ENCODE data around the gene RUBCNL. TPM values are rescaled to one million over a fixed set of nuclear protein-coding genes. Genes with fewer than 3 reads are reported as not detected.

The RUBCNL gene
- polyA plus RNA-seq, 3 donors: 1.5 to 14.5 (median 2.8) TPM

DNA sequence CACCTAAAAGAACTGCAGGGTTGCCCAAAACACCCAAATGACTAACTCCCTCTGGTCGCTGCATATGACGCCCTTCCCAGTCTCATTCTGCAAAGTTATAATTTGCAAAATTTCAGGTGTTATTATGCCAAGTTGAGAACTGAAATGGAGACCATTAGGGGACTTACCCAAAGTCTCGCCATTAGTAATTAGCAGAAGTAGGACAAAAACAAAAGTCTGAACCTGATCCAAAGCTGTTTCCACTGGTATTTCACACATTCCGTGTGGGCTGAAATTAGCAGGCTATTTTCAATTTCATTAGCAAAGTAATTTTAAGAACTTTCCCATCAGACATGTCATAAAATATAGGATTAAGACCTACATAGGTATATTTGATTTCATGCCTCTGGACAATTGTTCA, 6.8 kb downstream of the RUBCNL start:
- Histone ChIP-seq H3K4me2 (replicated peaks; ENCODE audit: extremely low read depth, low read length, poor library complexity, severe bottlenecking) (no peak overlapping the region), H3K36me3 (replicated peaks in 1 of 2; ENCODE audit: control insufficient read depth in 1 of 2, insufficient read depth in 2 of 2, low read length in 2 of 2) (no peaks in the 10 kb centered on the region), H3K9ac (ENCODE audit: insufficient read depth, low read length, poor library complexity, severe bottlenecking) (no peak overlapping the region), H3K27ac (ENCODE audit: low read depth in 1 of 2, low read length in 2 of 2) (peak overlapping the region in 1 of 2 donors; percentile 94), H3K27me3 (ENCODE audit: control insufficient read depth in 2 of 2, insufficient read depth in 2 of 2, low read length in 2 of 2) (no peaks in the 10 kb centered on the region), H3K79me2 (ENCODE audit: insufficient read depth, low read length) (no peaks in the 10 kb centered on the region), H3K9me3 (replicated peaks in 1 of 2; ENCODE audit: control insufficient read depth in 1 of 2, insufficient read depth in 1 of 2, low read length in 2 of 2) (no peaks in the 10 kb centered on the region), H3K4me3 (replicated peaks in 1 of 3; ENCODE audit: low read depth in 2 of 3, low read length in 3 of 3) (no peak overlapping the region), H4K20me1 (ENCODE audit: insufficient read depth, low read length) (no peaks in the 10 kb centered on the region), H2AFZ (ENCODE audit: insufficient read depth, low read depth, low read length, poor library complexity, severe bottlenecking) (no peak overlapping the region), H3K4me1 (ENCODE audit: control insufficient read depth in 1 of 2, insufficient read depth in 2 of 2, low read length in 2 of 2) (peaks cover 69 to 83% of the 10 kb centered on the region in 2 donors)
- Mint-ChIP-seq H3K27me3 (ENCODE audit: low read depth in 3 of 3) (peaks cover 0 to 4% (median under 1%) of the 10 kb centered on the region in 3 donors), H3K36me3 (peaks cover 6 to 15% of the 10 kb centered on the region in 2 donors), H3K27ac (peak overlapping the region in 4 of 7 donors; percentile 35 to 95 (median 72)), H3K9me3 (no peaks in the 10 kb centered on the region), H3K4me1 (peaks cover 72% of the 10 kb centered on the region), H3K4me3 (no peak overlapping the region)
- DNase-seq: peak in 1 of 3 donors; percentile 31
- no CpG with 5 or more reads among the region's 4 CpGs for WGBS (ENCODE audit: insufficient coverage)
- intact Hi-C loops (cut with micrococcal nuclease): no loop called here
- TF ChIP-seq, protein P1, sequence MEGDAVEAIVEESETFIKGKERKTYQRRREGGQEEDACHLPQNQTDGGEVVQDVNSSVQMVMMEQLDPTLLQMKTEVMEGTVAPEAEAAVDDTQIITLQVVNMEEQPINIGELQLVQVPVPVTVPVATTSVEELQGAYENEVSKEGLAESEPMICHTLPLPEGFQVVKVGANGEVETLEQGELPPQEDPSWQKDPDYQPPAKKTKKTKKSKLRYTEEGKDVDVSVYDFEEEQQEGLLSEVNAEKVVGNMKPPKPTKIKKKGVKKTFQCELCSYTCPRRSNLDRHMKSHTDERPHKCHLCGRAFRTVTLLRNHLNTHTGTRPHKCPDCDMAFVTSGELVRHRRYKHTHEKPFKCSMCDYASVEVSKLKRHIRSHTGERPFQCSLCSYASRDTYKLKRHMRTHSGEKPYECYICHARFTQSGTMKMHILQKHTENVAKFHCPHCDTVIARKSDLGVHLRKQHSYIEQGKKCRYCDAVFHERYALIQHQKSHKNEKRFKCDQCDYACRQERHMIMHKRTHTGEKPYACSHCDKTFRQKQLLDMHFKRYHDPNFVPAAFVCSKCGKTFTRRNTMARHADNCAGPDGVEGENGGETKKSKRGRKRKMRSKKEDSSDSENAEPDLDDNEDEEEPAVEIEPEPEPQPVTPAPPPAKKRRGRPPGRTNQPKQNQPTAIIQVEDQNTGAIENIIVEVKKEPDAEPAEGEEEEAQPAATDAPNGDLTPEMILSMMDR (IDR thresholded peaks at IDR 0.05): no peak

DNA sequence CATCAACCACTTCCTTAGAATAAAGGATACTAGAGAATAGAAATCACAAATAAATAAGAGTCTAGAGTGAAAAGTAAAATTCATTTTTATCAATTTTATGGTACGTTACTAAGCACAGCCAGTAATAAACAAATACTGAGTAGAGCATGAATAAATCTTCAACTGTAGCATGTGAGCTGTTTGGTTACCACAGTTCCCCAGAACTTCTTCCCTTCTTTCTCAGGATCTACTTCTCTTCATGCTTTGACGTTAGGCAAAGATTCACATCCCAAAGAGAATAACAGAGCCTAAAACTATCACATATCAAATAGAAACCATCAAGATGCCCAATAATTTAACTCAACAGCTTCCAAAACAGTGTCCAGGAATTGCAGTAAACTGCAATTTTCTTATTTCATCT, 7.4 kb downstream of the RUBCNL start:
- peak overlapping the region; percentile 68 to 95 (median 93) for H3K27ac Mint-ChIP-seq
- Histone ChIP-seq H3K27ac (ENCODE audit: low read depth in 1 of 2, low read length in 2 of 2) (peak overlapping the region in 1 of 2 donors; percentile 94), H2AFZ (ENCODE audit: insufficient read depth, low read depth, low read length, poor library complexity, severe bottlenecking) (no peak overlapping the region), H3K9me3 (replicated peaks in 1 of 2; ENCODE audit: control insufficient read depth in 1 of 2, insufficient read depth in 1 of 2, low read length in 2 of 2) (no peaks in the 10 kb centered on the region), H3K4me1 (ENCODE audit: control insufficient read depth in 1 of 2, insufficient read depth in 2 of 2, low read length in 2 of 2) (peaks cover 71 to 85% of the 10 kb centered on the region in 2 donors), H3K9ac (ENCODE audit: insufficient read depth, low read length, poor library complexity, severe bottlenecking) (no peak overlapping the region), H3K4me3 (replicated peaks in 1 of 3; ENCODE audit: low read depth in 2 of 3, low read length in 3 of 3) (no peak overlapping the region), H3K79me2 (ENCODE audit: insufficient read depth, low read length) (no peaks in the 10 kb centered on the region), H3K4me2 (replicated peaks; ENCODE audit: extremely low read depth, low read length, poor library complexity, severe bottlenecking) (no peak overlapping the region), H3K27me3 (ENCODE audit: control insufficient read depth in 2 of 2, insufficient read depth in 2 of 2, low read length in 2 of 2) (no peaks in the 10 kb centered on the region), H4K20me1 (ENCODE audit: insufficient read depth, low read length) (no peaks in the 10 kb centered on the region), H3K36me3 (replicated peaks in 1 of 2; ENCODE audit: control insufficient read depth in 1 of 2, insufficient read depth in 2 of 2, low read length in 2 of 2) (no peaks in the 10 kb centered on the region)
- TF ChIP-seq, protein P1 (IDR thresholded peaks at IDR 0.05): no peak
- peak in 1 of 3 donors; percentile 41 for DNase-seq
- intact Hi-C loops (cut with micrococcal nuclease): no loop called here
- no peak overlapping the region for H3K4me3 Mint-ChIP-seq
- H3K27me3 Mint-ChIP-seq (ENCODE audit: low read depth in 3 of 3): no peaks in the 10 kb centered on the region
- H3K9me3 Mint-ChIP-seq: peaks cover 0 to 3% (median 0%) of the 10 kb centered on the region in 7 donors
- peaks cover 6 to 10% of the 10 kb centered on the region in 2 donors for H3K36me3 Mint-ChIP-seq
- 0% methylated on average over 1 of the region's 2 CpGs for WGBS (ENCODE audit: insufficient coverage)
- H3K4me1 Mint-ChIP-seq: peaks cover 72% of the 10 kb centered on the region

Data from CD14-positive monocyte (primary cell).